ENCODE data around the gene PDE9A. TPM values are rescaled to one million over a fixed set of nuclear protein-coding genes. Genes with fewer than 3 reads are reported as not detected.
A peak's percentile ranks its signal among the peaks of the same experiment; 100 is the strongest.

The PDE9A gene
- total and polyA plus RNA-seq, 2 experiments from 2014 or later: 6.8 to 14.2 TPM

GRCh38 chr21:42722153-42722552 lies 68.7 kb downstream of the PDE9A start:
- Histone ChIP-seq H3K9me3 (ENCODE audit: low read depth) (no peaks in the 10 kb centered on the region), H3K27me3 (no peaks in the 10 kb centered on the region), H3K4me3 (no peak overlapping the region), H3K4me1 (ENCODE audit: low read depth) (no peaks in the 10 kb centered on the region), H3K36me3 (no peaks in the 10 kb centered on the region), H3K27ac (no peak overlapping the region)
- DNase-seq (ENCODE audit: low read depth in 1 of 2, low spot score in 1 of 2): no peak
- TF ChIP-seq CTCF (IDR thresholded peaks at IDR 0.05; ENCODE audit: low read depth, low read length): no peak

DNA sequence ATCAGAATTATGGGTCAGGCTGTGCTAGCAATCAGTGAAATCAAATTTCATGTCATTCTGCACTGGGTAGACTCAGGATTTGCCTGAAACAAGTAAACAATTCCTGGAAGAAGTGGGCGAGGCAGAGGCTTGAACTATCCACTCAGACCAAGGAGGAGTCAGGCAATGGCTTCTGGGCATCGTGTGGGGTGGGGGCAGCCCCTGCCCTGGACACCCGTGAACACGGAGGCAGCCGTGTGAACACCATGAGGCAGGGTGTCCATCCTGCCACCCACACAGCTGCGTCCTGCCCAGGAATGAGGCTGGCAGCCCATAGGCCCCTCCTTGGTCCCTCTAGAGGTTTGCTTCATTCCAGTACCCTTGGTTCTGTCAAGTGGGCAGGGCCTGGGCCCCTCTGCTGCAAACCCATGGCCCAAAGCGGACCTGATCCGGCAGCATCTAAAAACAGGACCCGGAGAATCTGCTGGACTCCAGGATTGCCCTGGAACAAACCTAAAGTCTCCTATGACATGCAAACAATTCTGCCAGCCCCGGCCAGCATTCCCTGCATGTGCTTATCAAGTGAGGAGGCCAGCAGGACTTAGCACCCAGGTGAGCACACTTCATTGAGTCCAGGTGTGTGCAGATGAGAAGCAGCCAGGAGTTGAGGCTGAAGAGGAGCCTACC lies 69.5 kb downstream of the PDE9A start:
- H3K36me3 ChIP-seq: no peaks in the 10 kb centered on the region
- TF ChIP-seq CTCF (IDR thresholded peaks at IDR 0.05; ENCODE audit: low read depth, low read length): no peak
- no peaks in the 10 kb centered on the region for H3K4me1 ChIP-seq (ENCODE audit: low read depth)
- H3K9me3 ChIP-seq (ENCODE audit: low read depth): no peaks in the 10 kb centered on the region
- H3K4me3 ChIP-seq: no peak overlapping the region
- H3K27ac ChIP-seq: no peak overlapping the region
- DNase-seq (ENCODE audit: low read depth in 1 of 2, low spot score in 1 of 2): no peak
- no peaks in the 10 kb centered on the region for H3K27me3 ChIP-seq

- no peaks in the 10 kb centered on the region for H3K36me3 ChIP-seq
- H3K9me3 ChIP-seq (ENCODE audit: low read depth): no peaks in the 10 kb centered on the region
- no peaks in the 10 kb centered on the region for H3K4me1 ChIP-seq (ENCODE audit: low read depth)
- peak in 1 of 2 donors; percentile 95 for DNase-seq (ENCODE audit: low read depth in 1 of 2, low spot score in 1 of 2)
- no peak overlapping the region for H3K27ac ChIP-seq
- H3K4me3 ChIP-seq: no peak overlapping the region
- H3K27me3 ChIP-seq: no peaks in the 10 kb centered on the region
- no peak for TF ChIP-seq CTCF (IDR thresholded peaks at IDR 0.05; ENCODE audit: low read depth, low read length)
Observed at GRCh38 chr21:42724226-42724920, 71.0 kb downstream of the PDE9A start.

DNA sequence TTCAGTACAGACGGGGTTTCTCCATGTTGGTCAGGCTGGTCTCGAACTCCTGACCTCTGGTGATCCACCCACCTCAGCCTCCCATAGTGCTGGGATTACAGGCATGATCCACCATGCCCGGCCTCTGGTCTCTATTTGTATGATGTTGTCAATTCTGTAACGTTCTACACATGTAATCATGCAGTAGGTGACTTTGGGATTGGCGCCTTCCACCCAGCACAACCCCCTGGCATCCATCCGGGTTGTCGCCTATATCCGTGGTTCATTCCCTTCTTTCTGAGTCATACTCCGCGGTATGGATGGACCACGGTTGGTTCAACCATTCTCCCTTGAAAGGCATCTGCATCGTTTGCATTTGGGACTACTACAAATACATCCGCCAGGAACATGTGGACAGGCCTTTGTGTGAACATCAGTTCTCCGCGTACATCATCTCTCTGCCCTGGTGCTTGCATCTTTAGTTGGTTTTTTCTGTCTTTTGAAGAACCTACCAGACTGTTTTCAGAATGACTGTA lies 72.1 kb downstream of the PDE9A start:
- Histone ChIP-seq H3K27me3 (no peaks in the 10 kb centered on the region), H3K27ac (no peak overlapping the region), H3K36me3 (no peaks in the 10 kb centered on the region), H3K4me3 (no peak overlapping the region), H3K4me1 (ENCODE audit: low read depth) (no peaks in the 10 kb centered on the region), H3K9me3 (ENCODE audit: low read depth) (no peaks in the 10 kb centered on the region)
- no peak for TF ChIP-seq CTCF (IDR thresholded peaks at IDR 0.05; ENCODE audit: low read depth, low read length)
- no peak for DNase-seq (ENCODE audit: low read depth in 1 of 2, low spot score in 1 of 2)

GRCh38 chr21:42731264-42732032 lies 78.0 kb downstream of the PDE9A start:
- no peaks in the 10 kb centered on the region for H3K36me3 ChIP-seq

More at GRCh38 chr21:42731264-42732032, 78.0 kb downstream of the PDE9A start:
- DNase-seq (ENCODE audit: low read depth in 1 of 2, low spot score in 1 of 2): no peak
- Histone ChIP-seq H3K9me3 (ENCODE audit: low read depth) (no peaks in the 10 kb centered on the region), H3K27ac (no peak overlapping the region), H3K4me3 (no peak overlapping the region), H3K27me3 (no peaks in the 10 kb centered on the region), H3K4me1 (ENCODE audit: low read depth) (no peaks in the 10 kb centered on the region)
- no peak for TF ChIP-seq CTCF (IDR thresholded peaks at IDR 0.05; ENCODE audit: low read depth, low read length)
